GM18868 (cell line): Measurements from ENCODE around the gene CFAP251.
"Not testable (repeated sequence)": the region's sequence is repeated elsewhere in the genome, so short reads cannot be mapped to it uniquely, and the experiment has no call there.

ENCODE experiments used
- ATAC-seq: cut with Tn5 transposase; IDR thresholded peaks from one replicate; pipeline ENCODE4 v1.9.1; 2021; ENCODE audit warnings: mild to moderate bottlenecking, moderate library complexity; ENCODE audit not compliant: unreplicated experiment

Gene CFAP251

GRCh38 chr12:122024132-122024785 is 105.9 kb downstream of the CFAP251 start:
- no peak for ATAC-seq

GRCh38 chr12:122026706-122027333 is 108.4 kb downstream of the CFAP251 start:
- ATAC-seq, result no peak

- ATAC-seq, result no peak
These were observed 109.9 kb downstream of the CFAP251 start for GRCh38 chr12:122028165-122028904.

- no peak for ATAC-seq
These were observed 110.6 kb downstream of the CFAP251 start for GRCh38 chr12:122028905-122029560.

- ATAC-seq, result no peak
These were observed 111.4 kb downstream of the CFAP251 start for GRCh38 chr12:122029620-122030423.

- no peak for ATAC-seq
These were observed 112.1 kb downstream of the CFAP251 start for GRCh38 chr12:122030424-122031035.

GRCh38 chr12:122031342-122032216 is 113.2 kb downstream of the CFAP251 start:
- ATAC-seq, result no peak

- no peak for ATAC-seq
These were observed 114.2 kb downstream of the CFAP251 start for GRCh38 chr12:122032580-122032979.

GRCh38 chr12:122035292-122035691 is 116.9 kb downstream of the CFAP251 start:
- ATAC-seq, result no peak

- no peak for ATAC-seq
These were observed 117.8 kb downstream of the CFAP251 start for GRCh38 chr12:122036153-122036552.

- ATAC-seq, result no peak
These were observed 122.4 kb downstream of the CFAP251 start for GRCh38 chr12:122040579-122041386.

- ATAC-seq, result not testable (repeated sequence)
These were observed 123.1 kb downstream of the CFAP251 start for GRCh38 chr12:122041458-122041857.

- ATAC-seq, result no peak
These were observed 124.5 kb downstream of the CFAP251 start for GRCh38 chr12:122042910-122043309.

- no peak for ATAC-seq
These were observed 125.1 kb downstream of the CFAP251 start for GRCh38 chr12:122043476-122043875.

- ATAC-seq, result no peak
These were observed 126.9 kb downstream of the CFAP251 start for GRCh38 chr12:122045262-122045661.

GRCh38 chr12:122046145-122046544 is 127.8 kb downstream of the CFAP251 start:
- no peak for ATAC-seq

- no peak for ATAC-seq
These were observed 129.8 kb downstream of the CFAP251 start for GRCh38 chr12:122048151-122048550.

GRCh38 chr12:122049827-122050226 is 131.4 kb downstream of the CFAP251 start:
- ATAC-seq, result no peak
